Upper lobe of left lung (tissue), 4 donors: Measurements from ENCODE around the gene DLG2.

Experiments used
- EP300 ChIP-seq, 4 donors: sonication (generic); formaldehyde crosslinking; IDR thresholded peaks; one replicate each; pipeline ENCODE4 v1.5.1; 2017; ENCODE audit warnings: antibody characterized with exemption in 4 of 4, control low read depth in 2 of 4
- POLR2A ChIP-seq, 4 donors: fragments of 450-650 bp; IDR thresholded peaks; one replicate each; pipeline ENCODE4 v1.5.1; 2016 to 2017; ENCODE audit warnings: antibody characterized with exemption in 4 of 4, mild to moderate bottlenecking in 2 of 4
- POLR2AphosphoS5 ChIP-seq, 2 donors: sonication (generic); formaldehyde crosslinking; IDR thresholded peaks; one replicate each; pipeline ENCODE4 v1.5.1; 2017; ENCODE audit warnings: antibody characterized with exemption in 2 of 2
- TF ChIP-seq, protein P1 (sequence below), 6 experiments: fragments of 450-650 bp in 4 of 6; fragments of 200-600 bp in 2 of 6; sonication (generic) in 2 of 6; IDR thresholded peaks; one replicate each; pipeline ENCODE4 v1.5.1; 2016 to 2019; ENCODE audit warnings: antibody characterized with exemption in 6 of 6

- TF ChIP-seq POLR2AphosphoS5 (IDR thresholded peaks at IDR 0.05) (no peak), POLR2A (IDR thresholded peaks at IDR 0.05) (no peak), EP300 (IDR thresholded peaks at IDR 0.05) (no peak)
- TF ChIP-seq, protein P1, sequence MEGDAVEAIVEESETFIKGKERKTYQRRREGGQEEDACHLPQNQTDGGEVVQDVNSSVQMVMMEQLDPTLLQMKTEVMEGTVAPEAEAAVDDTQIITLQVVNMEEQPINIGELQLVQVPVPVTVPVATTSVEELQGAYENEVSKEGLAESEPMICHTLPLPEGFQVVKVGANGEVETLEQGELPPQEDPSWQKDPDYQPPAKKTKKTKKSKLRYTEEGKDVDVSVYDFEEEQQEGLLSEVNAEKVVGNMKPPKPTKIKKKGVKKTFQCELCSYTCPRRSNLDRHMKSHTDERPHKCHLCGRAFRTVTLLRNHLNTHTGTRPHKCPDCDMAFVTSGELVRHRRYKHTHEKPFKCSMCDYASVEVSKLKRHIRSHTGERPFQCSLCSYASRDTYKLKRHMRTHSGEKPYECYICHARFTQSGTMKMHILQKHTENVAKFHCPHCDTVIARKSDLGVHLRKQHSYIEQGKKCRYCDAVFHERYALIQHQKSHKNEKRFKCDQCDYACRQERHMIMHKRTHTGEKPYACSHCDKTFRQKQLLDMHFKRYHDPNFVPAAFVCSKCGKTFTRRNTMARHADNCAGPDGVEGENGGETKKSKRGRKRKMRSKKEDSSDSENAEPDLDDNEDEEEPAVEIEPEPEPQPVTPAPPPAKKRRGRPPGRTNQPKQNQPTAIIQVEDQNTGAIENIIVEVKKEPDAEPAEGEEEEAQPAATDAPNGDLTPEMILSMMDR (IDR thresholded peaks at IDR 0.05), result no peak
Observed at GRCh38 chr11:85596886-85597285, 30.3 kb downstream of the DLG2 start.
